Esophagus squamous epithelium (tissue), 5 donors: ENCODE data around the gene FKBP7. TPM values are rescaled to one million over a fixed set of nuclear protein-coding genes. Genes with fewer than 3 reads are reported as not detected.
"Not testable (repeated sequence)": the region's sequence is repeated elsewhere in the genome, so short reads cannot be mapped to it uniquely, and the experiment has no call there.

Experiments used
- DNase-seq: peaks from one replicate; lab custom pipeline; 2025; lab: John Stamatoyannopoulos, UW
- H3K27ac ChIP-seq, 4 donors: fragments of 200-600 bp; sonication (generic); one replicate each; pipeline ENCODE4 v1.5.1; 2016 to 2019; ENCODE audit warnings: mild to moderate bottlenecking in 1 of 4
- H3K27me3 ChIP-seq, 4 donors: fragments of 200-600 bp; sonication (generic); 1 replicate in 3 of 4; 2 replicates in 1 of 4; pipeline versions ENCODE4 v1.5.1 to v1.6.0; 2017 to 2021; ENCODE audit warnings: antibody characterized with exemption in 1 of 4
- H3K36me3 ChIP-seq, 3 donors: fragments of 200-600 bp; sonication (generic); one replicate each; pipeline ENCODE4 v1.5.1; 2016 to 2019
- H3K4me1 ChIP-seq, 3 donors: fragments of 200-600 bp; sonication (generic); one replicate each; pipeline ENCODE4 v1.5.1; 2017 to 2019
- H3K4me3 ChIP-seq, 4 donors: fragments of 200-600 bp; sonication (generic); 1 replicate in 3 of 4; 2 replicates in 1 of 4; pipeline ENCODE4 v1.5.1; 2016 to 2019; ENCODE audit warnings: mild to moderate bottlenecking in 2 of 4, moderate library complexity in 1 of 4
- H3K9me3 ChIP-seq, 3 donors: fragments of 200-600 bp; sonication (generic); one replicate each; pipeline ENCODE4 v1.5.1; 2016 to 2019
- CTCF ChIP-seq, 6 experiments: fragments of 450-650 bp in 4 of 6; fragments of 200-600 bp in 2 of 6; sonication (generic) in 2 of 6; IDR thresholded peaks; one replicate each; pipeline ENCODE4 v1.5.1; 2016 to 2019; ENCODE audit warnings: antibody characterized with exemption in 6 of 6, mild to moderate bottlenecking in 4 of 6, moderate library complexity in 4 of 6
- POLR2A ChIP-seq, 4 donors: fragments of 450-650 bp; IDR thresholded peaks; one replicate each; pipeline ENCODE4 v1.6.1; 2017; ENCODE audit warnings: antibody characterized with exemption in 4 of 4, mild to moderate bottlenecking in 4 of 4, moderate library complexity in 3 of 4
- whole genome bisulfite sequencing, 2 donors: methylation state at CpG; one replicate each; pipeline ENCODE4 v1.1.5; 2018; 5-methylcytosine and 5-hydroxymethylcytosine counted together
- intact Hi-C: fragments of 100-400 bp; cut with DNase I; formaldehyde crosslinking; loops from one replicate; pipeline ENCODE4 v1.15.0; 2022
- total RNA-seq, 4 donors: library from RNA; depleted of rRNA; stranded (reverse); fragments of >200 nt; gene quantifications; one replicate each; pipeline ENCODE4 v1.1.0, GENCODE V29; 2016
- donor health status: DM: yes; HTN: yes; CAD: no.

The FKBP7 gene
- total RNA-seq, 4 donors from 2014 or later: 0.83 to 10.5 (median 1.4) TPM

- no peaks in the 10 kb centered on the region for H3K9me3 ChIP-seq
- H3K36me3 ChIP-seq: no peaks in the 10 kb centered on the region
- H3K4me1 ChIP-seq: peaks cover 12 to 54% (median 30%) of the 10 kb centered on the region in 3 donors
- TF ChIP-seq CTCF (IDR thresholded peaks at IDR 0.05): no peak
- no peak for TF ChIP-seq POLR2A (IDR thresholded peaks at IDR 0.05)
- H3K4me3 ChIP-seq: peak overlapping the region; percentile 44 to 83 (median 69)
- 8 to 20% methylated on average over 3 of the region's 3 CpGs for WGBS, 2 donors
- peak overlapping the region; percentile 88 to 97 (median 94) for H3K27ac ChIP-seq
- intact Hi-C loops: no loop called here
- H3K27me3 ChIP-seq: no peaks in the 10 kb centered on the region
- DNase-seq: no peak
These were observed 814 bp downstream of the FKBP7 start for GRCh38 chr2:178477443-178478129.

- no peak overlapping the region for H3K4me3 ChIP-seq
- H3K27me3 ChIP-seq: no peaks in the 10 kb centered on the region
- H3K4me1 ChIP-seq: peaks cover 9 to 43% (median 19%) of the 10 kb centered on the region in 3 donors
- TF ChIP-seq CTCF (IDR thresholded peaks at IDR 0.05): no peak
- no peak for TF ChIP-seq POLR2A (IDR thresholded peaks at IDR 0.05)
- H3K36me3 ChIP-seq: no peaks in the 10 kb centered on the region
- intact Hi-C loops: no loop called here
- DNase-seq: no peak
- H3K9me3 ChIP-seq: no peaks in the 10 kb centered on the region
- H3K27ac ChIP-seq: no peak overlapping the region
These were observed 1.9 kb downstream of the FKBP7 start for GRCh38 chr2:178476477-178476876.

GRCh38 chr2:178474560-178474959, 3.8 kb downstream of the FKBP7 start:
- H3K9me3 ChIP-seq: no peaks in the 10 kb centered on the region
- 88 to 91% methylated on average over 4 to 5 of the region's 5 CpGs for WGBS, 2 donors
- H3K36me3 ChIP-seq: no peaks in the 10 kb centered on the region
- TF ChIP-seq CTCF (IDR thresholded peaks at IDR 0.05) (no peak), POLR2A (IDR thresholded peaks at IDR 0.05) (no peak)
- intact Hi-C loops: no loop called here
- peaks cover under 1 to 30% (median 11%) of the 10 kb centered on the region in 3 donors for H3K4me1 ChIP-seq
- H3K27me3 ChIP-seq: no peaks in the 10 kb centered on the region
- no peak overlapping the region for H3K27ac ChIP-seq
- H3K4me3 ChIP-seq: no peak overlapping the region
- DNase-seq: no peak

GRCh38 chr2:178473931-178474330, 4.5 kb downstream of the FKBP7 start:
- no peaks in the 10 kb centered on the region for H3K9me3 ChIP-seq
- H3K4me1 ChIP-seq: peaks cover 0 to 24% (median 8%) of the 10 kb centered on the region in 3 donors
- intact Hi-C loops: no loop called here
- no peaks in the 10 kb centered on the region for H3K27me3 ChIP-seq
- WGBS, 2 donors: 28 to 38% methylated on average over 4 of the region's 4 CpGs
- no peak overlapping the region for H3K27ac ChIP-seq
- peaks cover 0 to 3% (median 0%) of the 10 kb centered on the region in 3 donors for H3K36me3 ChIP-seq
- TF ChIP-seq CTCF (IDR thresholded peaks at IDR 0.05): no peak
- TF ChIP-seq POLR2A (IDR thresholded peaks at IDR 0.05): no peak
- no peak overlapping the region for H3K4me3 ChIP-seq
- no peak for DNase-seq

GRCh38 chr2:178473373-178473772, 5.0 kb downstream of the FKBP7 start:
- intact Hi-C loops: no loop called here
- TF ChIP-seq CTCF (IDR thresholded peaks at IDR 0.05): no peak
- no peak for TF ChIP-seq POLR2A (IDR thresholded peaks at IDR 0.05)

GRCh38 chr2:178471313-178471712, 7.1 kb downstream of the FKBP7 start:
- H3K4me1 ChIP-seq, H3K27me3 ChIP-seq, H3K4me3 ChIP-seq, H3K27ac ChIP-seq, DNase-seq, intact Hi-C loops, H3K9me3 ChIP-seq: not testable (repeated sequence)
- 86 to 90% methylated on average over 3 to 5 of the region's 5 CpGs for whole genome bisulfite sequencing, 2 donors
- peaks cover 0 to 11% (median 0%) of the 10 kb centered on the region in 3 donors for H3K36me3 ChIP-seq

More at GRCh38 chr2:178473373-178473772, 5.0 kb downstream of the FKBP7 start:
- no peaks in the 10 kb centered on the region for H3K27me3 ChIP-seq
- no peak for DNase-seq
- H3K4me3 ChIP-seq: no peak overlapping the region
- H3K4me1 ChIP-seq: peaks cover 0 to 24% (median 8%) of the 10 kb centered on the region in 3 donors
- no peaks in the 10 kb centered on the region for H3K9me3 ChIP-seq
- WGBS, 2 donors: 94 to 100% methylated on average over 2 of the region's 2 CpGs
- H3K36me3 ChIP-seq: peaks cover 0 to 9% (median 0%) of the 10 kb centered on the region in 3 donors
- H3K27ac ChIP-seq: no peak overlapping the region
